Uterus (tissue), 4 donors: Measurements from ENCODE around the gene PHC2. TPM values are rescaled to one million over a fixed set of nuclear protein-coding genes. Genes with fewer than 3 reads are reported as not detected.

Experiments used
- DNase-seq, 2 donors: peaks; one replicate each; pipeline ENCODE4 v3.0.0-alpha.2; 2019 to 2020
- H3K27ac ChIP-seq, 2 donors: fragments of 200-600 bp; sonication (generic); 1 replicate in 1 of 2; 2 replicates in 1 of 2; pipeline ENCODE4 v1.5.1; 2016 to 2018
- H3K27me3 ChIP-seq, 2 donors: fragments of 200-600 bp; sonication (generic); one replicate each; pipeline ENCODE4 v1.5.1; 2018 to 2019; ENCODE audit warnings: control low read depth in 1 of 2
- H3K36me3 ChIP-seq, 2 donors: fragments of 200-600 bp; sonication (generic); one replicate each; pipeline ENCODE4 v1.5.1; 2019; ENCODE audit warnings: control low read depth in 1 of 2
- H3K4me1 ChIP-seq, 2 donors: fragments of 200-600 bp; sonication (generic); one replicate each; pipeline ENCODE4 v1.5.1; 2018 to 2019; ENCODE audit warnings: control low read depth in 1 of 2
- H3K4me3 ChIP-seq, 2 donors: fragments of 200-600 bp; sonication (generic); 1 replicate in 1 of 2; 2 replicates in 1 of 2; pipeline ENCODE4 v1.5.1; 2018 to 2019; ENCODE audit warnings: mild to moderate bottlenecking in 1 of 2
- H3K9me3 ChIP-seq, 2 donors: fragments of 200-600 bp; sonication (generic); one replicate each; pipeline ENCODE4 v1.5.1; 2019; ENCODE audit warnings: control low read depth in 1 of 2
- CTCF ChIP-seq, 4 experiments: fragments of 200-600 bp in 2 of 4; fragments of 450-650 bp in 2 of 4; sonication (generic) in 2 of 4; IDR thresholded peaks; one replicate each; pipeline ENCODE4 v1.5.1; 2016 to 2019; ENCODE audit warnings: antibody characterized with exemption in 4 of 4, mild to moderate bottlenecking in 2 of 4, moderate library complexity in 1 of 4
- POLR2A ChIP-seq, 2 donors: fragments of 450-650 bp; IDR thresholded peaks; one replicate each; pipeline ENCODE4 v1.6.1; 2016; ENCODE audit warnings: antibody characterized with exemption in 2 of 2, mild to moderate bottlenecking in 1 of 2, moderate library complexity in 1 of 2
- intact Hi-C: fragments of 100-400 bp; cut with DNase I; formaldehyde crosslinking; loops from one replicate; pipeline ENCODE4 v1.15.1; 2023; ENCODE audit warnings: low total_unique reads
- total RNA-seq, 4 donors: library from RNA; depleted of rRNA in 3 of 4; stranded (reverse); fragments of >200 nt in 3 of 4; gene quantifications; one replicate each; pipeline versions ENCODE4 v1.1.0 to v1.2.4, GENCODE V29; 2014 to 2023
- donor health status: DM: yes; HTN: yes; CAD: no.

PHC2 gene
- total RNA-seq, 4 donors from 2014 or later: 51.5 to 203 (median 102) TPM

- no peak for DNase-seq
- H3K27me3 ChIP-seq: no peaks in the 10 kb centered on the region
- no peaks in the 10 kb centered on the region for H3K36me3 ChIP-seq
- H3K4me1 ChIP-seq: no peaks in the 10 kb centered on the region
- TF ChIP-seq CTCF (IDR thresholded peaks at IDR 0.05) (no peak), POLR2A (IDR thresholded peaks at IDR 0.05) (no peak)
- H3K4me3 ChIP-seq: no peak overlapping the region
- H3K9me3 ChIP-seq: no peaks in the 10 kb centered on the region
- intact Hi-C loops: no loop called here
- H3K27ac ChIP-seq: no peak overlapping the region
Measured at GRCh38 chr1:33468011-33468410, 37.1 kb upstream of the PHC2 start.

- Histone ChIP-seq H3K9me3 (no peaks in the 10 kb centered on the region), H3K27me3 (no peaks in the 10 kb centered on the region), H3K27ac (no peak overlapping the region), H3K36me3 (no peaks in the 10 kb centered on the region), H3K4me1 (no peaks in the 10 kb centered on the region), H3K4me3 (no peak overlapping the region)
- no peak for DNase-seq
- intact Hi-C loops: no loop called here
- TF ChIP-seq POLR2A (IDR thresholded peaks at IDR 0.05): no peak
- no peak for TF ChIP-seq CTCF (IDR thresholded peaks at IDR 0.05)
Measured at GRCh38 chr1:33466159-33466558, 35.3 kb upstream of the PHC2 start.

- H3K4me1 ChIP-seq: no peaks in the 10 kb centered on the region
- no peak for TF ChIP-seq POLR2A (IDR thresholded peaks at IDR 0.05)
- TF ChIP-seq CTCF (IDR thresholded peaks at IDR 0.05): no peak
- H3K36me3 ChIP-seq: no peaks in the 10 kb centered on the region
- no peak overlapping the region for H3K27ac ChIP-seq
- no peak overlapping the region for H3K4me3 ChIP-seq
- no peaks in the 10 kb centered on the region for H3K27me3 ChIP-seq
- DNase-seq: no peak
- no peaks in the 10 kb centered on the region for H3K9me3 ChIP-seq
- intact Hi-C loops: no loop called here
Measured at GRCh38 chr1:33465316-33465715, 34.4 kb upstream of the PHC2 start.

- H3K27me3 ChIP-seq: no peaks in the 10 kb centered on the region
- no peak overlapping the region for H3K4me3 ChIP-seq
- intact Hi-C loops: no loop called here
- H3K27ac ChIP-seq: no peak overlapping the region
- H3K9me3 ChIP-seq: no peaks in the 10 kb centered on the region
- H3K4me1 ChIP-seq: no peaks in the 10 kb centered on the region
- H3K36me3 ChIP-seq: no peaks in the 10 kb centered on the region
- no peak for TF ChIP-seq CTCF (IDR thresholded peaks at IDR 0.05)
- no peak for TF ChIP-seq POLR2A (IDR thresholded peaks at IDR 0.05)
- DNase-seq: no peak
Measured at GRCh38 chr1:33464552-33464951, 33.7 kb upstream of the PHC2 start.

GRCh38 chr1:33462405-33463164, 31.7 kb upstream of the PHC2 start:
- no peaks in the 10 kb centered on the region for H3K27me3 ChIP-seq
- no peak overlapping the region for H3K27ac ChIP-seq
- intact Hi-C loops: no loop called here
- no peak for TF ChIP-seq CTCF (IDR thresholded peaks at IDR 0.05)
- TF ChIP-seq POLR2A (IDR thresholded peaks at IDR 0.05): no peak
- H3K36me3 ChIP-seq: no peaks in the 10 kb centered on the region
- H3K4me1 ChIP-seq: no peaks in the 10 kb centered on the region
- DNase-seq: no peak
- no peak overlapping the region for H3K4me3 ChIP-seq
- H3K9me3 ChIP-seq: no peaks in the 10 kb centered on the region
